ENCODE results near the gene TXLNG.

- TF ChIP-seq CTCF (IDR thresholded peaks at IDR 0.05; ENCODE audit: borderline replicate concordance, extremely low read depth, low read length, poor library complexity, severe bottlenecking) (no peak), EZH2 (IDR thresholded peaks at IDR 0.05; ENCODE audit: borderline replicate concordance, low read depth, low read length, severe bottlenecking) (no peak)
Observed at GRCh38 chrX:16855363-16856075, 69.3 kb downstream of the TXLNG start.

Measured in DND-41 (cell line).